Stomach (tissue), 4 donors: ENCODE measurements around the gene SOCS2.

Experiments used
- POLR2A ChIP-seq, 4 donors: fragments of 450-650 bp; IDR thresholded peaks; one replicate each; pipeline ENCODE4 v1.6.1; 2016; ENCODE audit warnings: antibody characterized with exemption in 4 of 4, control low read depth in 2 of 4, mild to moderate bottlenecking in 1 of 4, moderate library complexity in 1 of 4
- POLR2AphosphoS5 ChIP-seq, 3 donors: sonication (generic); formaldehyde crosslinking; IDR thresholded peaks; one replicate each; pipeline ENCODE4 v1.6.1; 2016; ENCODE audit warnings: antibody characterized with exemption in 3 of 3
- TF ChIP-seq, protein P1 (sequence below), 7 experiments: fragments of 450-650 bp in 4 of 7; fragments of 200-600 bp in 3 of 7; sonication (generic) in 3 of 7; IDR thresholded peaks; one replicate each; pipeline ENCODE4 v1.5.1; 2016 to 2019; ENCODE audit warnings: antibody characterized with exemption in 7 of 7, control low read depth in 2 of 7, mild to moderate bottlenecking in 1 of 7

DNA sequence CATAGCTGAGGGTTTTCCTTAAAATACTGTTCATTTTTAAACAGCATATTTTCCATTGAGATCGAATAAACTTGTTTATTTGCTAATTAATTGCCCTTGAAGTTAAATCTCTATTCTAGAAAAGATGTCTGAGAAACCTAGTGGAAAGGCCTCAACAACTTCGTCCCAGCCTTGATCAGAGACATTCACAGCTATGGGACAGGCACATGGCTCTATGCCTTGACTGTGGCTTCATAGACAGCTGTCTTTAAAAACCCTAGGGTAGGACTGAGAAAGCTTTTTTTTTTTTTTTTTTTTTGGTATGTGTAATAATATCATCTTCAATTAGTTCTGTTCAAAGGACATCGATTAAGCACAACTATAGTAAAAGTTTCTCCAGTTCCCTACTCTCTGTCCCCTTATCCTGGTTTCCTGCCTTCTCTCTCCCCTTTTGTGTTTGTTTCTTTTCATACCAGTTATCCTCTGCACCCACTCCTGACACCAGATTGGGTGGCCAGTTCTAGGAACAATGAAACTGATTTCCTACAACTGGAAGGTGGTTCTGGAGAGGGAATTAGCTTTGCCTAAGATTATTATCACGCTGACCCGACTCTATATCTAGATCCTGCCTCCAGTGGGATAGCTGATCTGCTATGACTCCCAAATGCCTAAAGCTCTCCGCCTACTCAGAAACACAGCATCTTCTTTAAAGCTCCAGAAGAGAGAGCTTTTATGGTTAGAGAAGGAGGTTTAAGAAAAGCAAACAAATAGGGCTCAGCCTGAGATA, 20.3 kb downstream of the SOCS2 start:
- TF ChIP-seq POLR2A (IDR thresholded peaks at IDR 0.05) (no peak), POLR2AphosphoS5 (IDR thresholded peaks at IDR 0.05) (no peak)
- TF ChIP-seq, protein P1, sequence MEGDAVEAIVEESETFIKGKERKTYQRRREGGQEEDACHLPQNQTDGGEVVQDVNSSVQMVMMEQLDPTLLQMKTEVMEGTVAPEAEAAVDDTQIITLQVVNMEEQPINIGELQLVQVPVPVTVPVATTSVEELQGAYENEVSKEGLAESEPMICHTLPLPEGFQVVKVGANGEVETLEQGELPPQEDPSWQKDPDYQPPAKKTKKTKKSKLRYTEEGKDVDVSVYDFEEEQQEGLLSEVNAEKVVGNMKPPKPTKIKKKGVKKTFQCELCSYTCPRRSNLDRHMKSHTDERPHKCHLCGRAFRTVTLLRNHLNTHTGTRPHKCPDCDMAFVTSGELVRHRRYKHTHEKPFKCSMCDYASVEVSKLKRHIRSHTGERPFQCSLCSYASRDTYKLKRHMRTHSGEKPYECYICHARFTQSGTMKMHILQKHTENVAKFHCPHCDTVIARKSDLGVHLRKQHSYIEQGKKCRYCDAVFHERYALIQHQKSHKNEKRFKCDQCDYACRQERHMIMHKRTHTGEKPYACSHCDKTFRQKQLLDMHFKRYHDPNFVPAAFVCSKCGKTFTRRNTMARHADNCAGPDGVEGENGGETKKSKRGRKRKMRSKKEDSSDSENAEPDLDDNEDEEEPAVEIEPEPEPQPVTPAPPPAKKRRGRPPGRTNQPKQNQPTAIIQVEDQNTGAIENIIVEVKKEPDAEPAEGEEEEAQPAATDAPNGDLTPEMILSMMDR (IDR thresholded peaks at IDR 0.05), result no peak
